ENCODE data around the gene ACSM4.

- no peak for TF ChIP-seq CTCF (conservative IDR thresholded peaks at IDR 0.05 in 1 of 2, IDR thresholded peaks at IDR 0.05 in 1 of 2; ENCODE audit: low read depth in 1 of 2, low read length in 2 of 2)
- no peak for TF ChIP-seq EZH2 (IDR thresholded peaks at IDR 0.05; ENCODE audit: low read length, missing control alignments)
Measured at GRCh38 chr12:7352661-7353060, 48.8 kb downstream of the ACSM4 start.
